ENCODE results near the gene CDKAL1.

DNA sequence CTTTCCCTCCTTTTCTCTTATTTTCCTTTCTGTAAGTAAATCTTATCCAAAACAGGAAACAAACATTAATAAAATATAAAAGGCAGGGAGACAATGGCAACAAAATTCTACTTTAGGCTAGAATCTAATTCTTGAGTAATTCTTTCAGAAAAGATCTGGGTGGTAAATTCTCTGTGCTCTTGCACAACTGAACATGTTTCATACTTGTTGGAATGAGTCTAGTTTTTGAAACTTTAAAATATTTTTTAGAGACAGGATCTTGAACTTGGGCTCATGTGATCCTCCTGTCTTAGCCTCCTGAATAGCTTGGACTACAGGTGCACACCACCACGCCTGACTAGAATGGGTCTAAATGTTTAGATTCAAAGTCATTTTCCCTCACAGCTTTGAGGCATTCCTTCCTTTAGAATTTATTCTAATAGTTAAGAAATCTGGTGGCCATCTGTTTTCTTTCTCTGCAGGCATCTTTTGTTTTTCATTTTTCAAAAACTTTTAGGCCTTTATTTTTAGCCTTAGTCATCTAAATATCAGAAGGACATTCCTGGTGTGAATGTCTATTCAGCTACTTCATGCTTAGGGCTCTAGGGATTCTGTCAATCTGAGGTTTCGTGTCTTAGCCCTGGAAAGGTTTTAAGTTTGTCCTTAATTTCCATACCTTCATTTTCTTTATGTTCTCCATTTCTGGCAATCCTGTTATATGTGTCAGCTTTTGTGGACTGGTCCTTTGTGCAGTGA is 76.5 kb downstream of the CDKAL1 start:
- no peak for TF ChIP-seq BHLHE40 (IDR thresholded peaks at IDR 0.05; ENCODE audit: borderline replicate concordance in 1 of 2, low read depth in 2 of 2, low read length in 1 of 2)
- TF ChIP-seq, protein P1, sequence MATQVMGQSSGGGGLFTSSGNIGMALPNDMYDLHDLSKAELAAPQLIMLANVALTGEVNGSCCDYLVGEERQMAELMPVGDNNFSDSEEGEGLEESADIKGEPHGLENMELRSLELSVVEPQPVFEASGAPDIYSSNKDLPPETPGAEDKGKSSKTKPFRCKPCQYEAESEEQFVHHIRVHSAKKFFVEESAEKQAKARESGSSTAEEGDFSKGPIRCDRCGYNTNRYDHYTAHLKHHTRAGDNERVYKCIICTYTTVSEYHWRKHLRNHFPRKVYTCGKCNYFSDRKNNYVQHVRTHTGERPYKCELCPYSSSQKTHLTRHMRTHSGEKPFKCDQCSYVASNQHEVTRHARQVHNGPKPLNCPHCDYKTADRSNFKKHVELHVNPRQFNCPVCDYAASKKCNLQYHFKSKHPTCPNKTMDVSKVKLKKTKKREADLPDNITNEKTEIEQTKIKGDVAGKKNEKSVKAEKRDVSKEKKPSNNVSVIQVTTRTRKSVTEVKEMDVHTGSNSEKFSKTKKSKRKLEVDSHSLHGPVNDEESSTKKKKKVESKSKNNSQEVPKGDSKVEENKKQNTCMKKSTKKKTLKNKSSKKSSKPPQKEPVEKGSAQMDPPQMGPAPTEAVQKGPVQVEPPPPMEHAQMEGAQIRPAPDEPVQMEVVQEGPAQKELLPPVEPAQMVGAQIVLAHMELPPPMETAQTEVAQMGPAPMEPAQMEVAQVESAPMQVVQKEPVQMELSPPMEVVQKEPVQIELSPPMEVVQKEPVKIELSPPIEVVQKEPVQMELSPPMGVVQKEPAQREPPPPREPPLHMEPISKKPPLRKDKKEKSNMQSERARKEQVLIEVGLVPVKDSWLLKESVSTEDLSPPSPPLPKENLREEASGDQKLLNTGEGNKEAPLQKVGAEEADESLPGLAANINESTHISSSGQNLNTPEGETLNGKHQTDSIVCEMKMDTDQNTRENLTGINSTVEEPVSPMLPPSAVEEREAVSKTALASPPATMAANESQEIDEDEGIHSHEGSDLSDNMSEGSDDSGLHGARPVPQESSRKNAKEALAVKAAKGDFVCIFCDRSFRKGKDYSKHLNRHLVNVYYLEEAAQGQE (IDR thresholded peaks at IDR 0.05; ENCODE audit: low read depth, low read length), result no peak
- no peak for TF ChIP-seq FOS (IDR thresholded peaks at IDR 0.05; ENCODE audit: borderline replicate concordance, extremely low read depth, insufficient read length)
- no peak for TF ChIP-seq RB1 (IDR thresholded peaks at IDR 0.05; ENCODE audit: borderline replicate concordance)
- TF ChIP-seq JUNB (IDR thresholded peaks at IDR 0.05), result no peak
- TF ChIP-seq POLR2A (IDR thresholded peaks at IDR 0.05; ENCODE audit: low read depth, low read length), result no peak
